Esophagus squamous epithelium (tissue), 4 donors: ENCODE results near the gene HPS6.

Source experiments
- POLR2A ChIP-seq, 4 donors: fragments of 450-650 bp; IDR thresholded peaks; one replicate each; pipeline ENCODE4 v1.6.1; 2017; ENCODE audit warnings: antibody characterized with exemption in 4 of 4, mild to moderate bottlenecking in 4 of 4, moderate library complexity in 3 of 4
- TF ChIP-seq, protein P1 (sequence below), 6 experiments: fragments of 450-650 bp in 4 of 6; fragments of 200-600 bp in 2 of 6; sonication (generic) in 2 of 6; IDR thresholded peaks; one replicate each; pipeline ENCODE4 v1.5.1; 2016 to 2019; ENCODE audit warnings: antibody characterized with exemption in 6 of 6, mild to moderate bottlenecking in 4 of 6, moderate library complexity in 4 of 6

DNA sequence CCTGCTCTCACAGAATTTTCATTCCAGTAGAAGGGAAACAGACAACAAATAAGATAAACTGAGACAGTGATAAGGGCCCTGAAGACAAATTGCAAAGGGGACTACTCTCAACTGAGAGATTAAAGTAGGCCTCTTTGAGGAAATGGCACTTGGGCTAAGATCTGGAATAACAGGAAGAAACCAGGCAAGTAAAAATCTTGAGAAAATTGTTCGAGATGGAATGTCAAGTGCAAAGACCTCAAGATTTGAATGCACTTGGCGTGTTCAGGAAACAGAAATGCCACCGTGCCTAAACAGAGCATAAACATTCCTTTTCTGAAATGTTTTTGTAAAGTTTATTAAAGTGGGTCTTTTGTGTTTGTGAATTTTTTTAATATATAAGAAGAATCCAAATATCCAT, 19.9 kb upstream of the HPS6 start:
- TF ChIP-seq, protein P1, sequence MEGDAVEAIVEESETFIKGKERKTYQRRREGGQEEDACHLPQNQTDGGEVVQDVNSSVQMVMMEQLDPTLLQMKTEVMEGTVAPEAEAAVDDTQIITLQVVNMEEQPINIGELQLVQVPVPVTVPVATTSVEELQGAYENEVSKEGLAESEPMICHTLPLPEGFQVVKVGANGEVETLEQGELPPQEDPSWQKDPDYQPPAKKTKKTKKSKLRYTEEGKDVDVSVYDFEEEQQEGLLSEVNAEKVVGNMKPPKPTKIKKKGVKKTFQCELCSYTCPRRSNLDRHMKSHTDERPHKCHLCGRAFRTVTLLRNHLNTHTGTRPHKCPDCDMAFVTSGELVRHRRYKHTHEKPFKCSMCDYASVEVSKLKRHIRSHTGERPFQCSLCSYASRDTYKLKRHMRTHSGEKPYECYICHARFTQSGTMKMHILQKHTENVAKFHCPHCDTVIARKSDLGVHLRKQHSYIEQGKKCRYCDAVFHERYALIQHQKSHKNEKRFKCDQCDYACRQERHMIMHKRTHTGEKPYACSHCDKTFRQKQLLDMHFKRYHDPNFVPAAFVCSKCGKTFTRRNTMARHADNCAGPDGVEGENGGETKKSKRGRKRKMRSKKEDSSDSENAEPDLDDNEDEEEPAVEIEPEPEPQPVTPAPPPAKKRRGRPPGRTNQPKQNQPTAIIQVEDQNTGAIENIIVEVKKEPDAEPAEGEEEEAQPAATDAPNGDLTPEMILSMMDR (IDR thresholded peaks at IDR 0.05): no peak
- TF ChIP-seq POLR2A (IDR thresholded peaks at IDR 0.05): no peak
